Transverse colon (tissue), 4 donors: ENCODE data around the gene CASP10. TPM values are rescaled to one million over a fixed set of nuclear protein-coding genes. Genes with fewer than 3 reads are reported as not detected.

ENCODE experiments used
- DNase-seq: peaks from one replicate; pipeline ENCODE4 v3.0.0-alpha.2; 2019
- H3K27ac ChIP-seq, 4 donors: fragments of 200-600 bp; sonication (generic); 2 replicates each; pipeline ENCODE4 v1.5.1; 2016 to 2018; ENCODE audit warnings: inconsistent platforms in 4 of 4
- H3K27me3 ChIP-seq: fragments of 200-600 bp; sonication (generic); 2 replicates; pipeline ENCODE4 v1.5.1; 2017; ENCODE audit warnings: inconsistent platforms
- H3K36me3 ChIP-seq, 4 donors: fragments of 200-600 bp; sonication (generic); 2 replicates each; pipeline ENCODE4 v1.5.1; 2017 to 2019; ENCODE audit warnings: inconsistent platforms in 4 of 4
- H3K4me1 ChIP-seq, 4 donors: fragments of 200-600 bp; sonication (generic); 2 replicates each; pipeline ENCODE4 v1.5.1; 2017 to 2020; ENCODE audit warnings: inconsistent platforms in 4 of 4
- H3K4me3 ChIP-seq, 4 donors: fragments of 200-600 bp; sonication (generic); 1 replicate in 1 of 4; 2 replicates in 3 of 4; pipeline versions ENCODE4 v1.5.1 to v1.6.1; 2017 to 2019; ENCODE audit warnings: inconsistent platforms in 4 of 4
- H3K9me3 ChIP-seq, 2 donors: fragments of 200-600 bp; sonication (generic); 2 replicates each; pipeline ENCODE4 v1.5.1; 2017 to 2019; ENCODE audit warnings: inconsistent platforms in 2 of 2
- CTCF ChIP-seq, 5 experiments: fragments of 200-600 bp in 3 of 5; fragments of 450-650 bp in 2 of 5; sonication (generic) in 3 of 5; IDR thresholded peaks; 1 replicate in 2 of 5; 2 replicates in 3 of 5; pipeline ENCODE4 v1.5.1; 2016 to 2017; ENCODE audit warnings: antibody characterized with exemption in 5 of 5, inconsistent platforms in 3 of 5, mild to moderate bottlenecking in 2 of 5, moderate library complexity in 1 of 5
- EP300 ChIP-seq: sonication (generic); formaldehyde crosslinking; IDR thresholded peaks from one replicate; pipeline ENCODE4 v1.6.1; 2017; ENCODE audit warnings: antibody characterized with exemption, low read depth
- POLR2A ChIP-seq: fragments of 450-650 bp; IDR thresholded peaks from one replicate; pipeline ENCODE4 v1.6.1; 2016; ENCODE audit warnings: antibody characterized with exemption, mild to moderate bottlenecking, moderate library complexity
- POLR2AphosphoS5 ChIP-seq, 3 donors: sonication (generic); formaldehyde crosslinking; IDR thresholded peaks; one replicate each; pipeline ENCODE4 v1.6.1; 2016; ENCODE audit warnings: antibody characterized with exemption in 3 of 3
- WGBS, 2 donors: methylation state at CpG; one replicate each; pipeline ENCODE4 v1.1.5; 2018; ENCODE audit warnings: low coverage in 1 of 2; 5-methylcytosine and 5-hydroxymethylcytosine counted together
- in situ Hi-C, 4 donors: fragments of 200-750 bp; cut with MboI; loops; one replicate each; pipeline versions ENCODE4 v1.15.0 to v1.15.1; 2017; ENCODE audit warnings: low sequenced_read_pairs in 3 of 4, low pct_ligation_motif_present in 1 of 4, low pct_unique_long_range_greater_than_20kb in 1 of 4
- intact Hi-C: fragments of 100-400 bp; cut with DNase I; formaldehyde crosslinking; loops from one replicate; pipeline ENCODE4 v1.15.1; 2023; ENCODE audit warnings: low total_unique reads
- total RNA-seq, 4 donors: library from RNA; depleted of rRNA; stranded (reverse); fragments of >200 nt; gene quantifications; one replicate each; pipeline ENCODE4 v1.1.0, GENCODE V29; 2016

The CASP10 gene
- total RNA-seq, 4 donors from 2014 or later, result 4.8 to 68.4 (median 38.1) TPM

DNA sequence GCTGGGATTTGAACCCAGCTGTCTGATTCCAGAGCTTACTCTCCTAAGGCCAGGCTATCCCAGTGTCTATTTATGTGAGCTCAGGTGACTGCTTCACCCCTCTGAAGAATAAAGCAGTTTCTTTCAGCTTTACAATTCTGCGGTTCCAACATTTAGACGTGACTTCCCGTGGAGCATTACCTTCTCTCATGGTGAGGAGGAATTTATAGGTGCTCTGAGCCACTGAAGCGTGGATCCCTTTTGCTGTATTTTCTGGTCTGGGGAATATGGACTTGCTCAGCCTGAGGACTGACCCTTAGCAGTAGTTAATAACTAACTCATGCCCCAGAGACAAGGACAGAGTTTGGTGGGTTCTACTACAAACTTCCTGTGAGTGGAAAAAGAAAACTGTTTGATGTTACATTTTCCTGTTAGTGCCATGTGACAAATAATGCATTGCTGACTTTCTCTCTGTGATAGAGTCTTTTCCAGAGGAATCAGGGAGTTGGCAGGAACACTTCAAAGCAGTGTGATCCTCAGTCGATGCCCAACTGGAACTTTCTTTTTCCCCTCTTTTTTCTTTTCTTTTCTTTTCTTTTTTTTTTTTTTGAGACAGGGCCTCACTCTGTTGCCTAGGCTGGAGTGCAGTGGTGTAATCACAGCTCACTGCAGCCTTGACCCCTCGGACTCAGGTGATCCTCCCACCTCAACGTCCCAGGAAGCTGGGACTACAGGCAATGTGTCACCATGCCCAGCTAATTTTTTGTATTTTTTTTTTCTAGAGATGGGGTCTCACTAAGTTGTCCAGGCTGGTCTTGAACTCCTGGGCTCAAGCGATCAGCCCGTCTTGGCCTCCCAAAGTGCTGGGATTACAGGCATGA lies 21.9 kb downstream of the CASP10 start:
- in situ Hi-C loops, result no loop called here
- intact Hi-C loops, result no loop called here
- no peak overlapping the region for H3K4me3 ChIP-seq
- no peaks in the 10 kb centered on the region for H3K9me3 ChIP-seq
- H3K27me3 ChIP-seq, result no peaks in the 10 kb centered on the region
- WGBS, 2 donors, result 90% methylated on average over 9 of the region's 9 CpGs; no CpG with 5 or more reads in 1 of the 2 donors
- no peak for TF ChIP-seq CTCF (IDR thresholded peaks at IDR 0.05)
- TF ChIP-seq POLR2A, result no peak
- no peak for TF ChIP-seq EP300
- no peak for TF ChIP-seq POLR2AphosphoS5 (IDR thresholded peaks at IDR 0.05)
- H3K36me3 ChIP-seq, result peaks cover 0 to 18% (median 0%) of the 10 kb centered on the region in 4 donors
- peak overlapping the region in 2 of 4 donors; percentile 15 to 20 for H3K27ac ChIP-seq
- no peak for DNase-seq
- peaks cover 0 to 10% (median 7%) of the 10 kb centered on the region in 4 donors for H3K4me1 ChIP-seq

GRCh38 chr2:201205515-201205849 lies 22.5 kb downstream of the CASP10 start:
- H3K4me1 ChIP-seq, result peaks cover 0 to 10% (median 7%) of the 10 kb centered on the region in 4 donors
- TF ChIP-seq POLR2A, result no peak
- TF ChIP-seq CTCF (IDR thresholded peaks at IDR 0.05), result no peak
- TF ChIP-seq POLR2AphosphoS5 (IDR thresholded peaks at IDR 0.05), result no peak
- no peak for TF ChIP-seq EP300
- no peaks in the 10 kb centered on the region for H3K27me3 ChIP-seq
- intact Hi-C loops (no loop called here), in situ Hi-C loops (no loop called here)
- peaks cover 0 to 18% (median 0%) of the 10 kb centered on the region in 4 donors for H3K36me3 ChIP-seq
- H3K27ac ChIP-seq, result no peak overlapping the region
- no peaks in the 10 kb centered on the region for H3K9me3 ChIP-seq
- no peak overlapping the region for H3K4me3 ChIP-seq
- 93 to 100% methylated on average over 3 of the region's 3 CpGs for WGBS, 2 donors
- no peak for DNase-seq

DNA sequence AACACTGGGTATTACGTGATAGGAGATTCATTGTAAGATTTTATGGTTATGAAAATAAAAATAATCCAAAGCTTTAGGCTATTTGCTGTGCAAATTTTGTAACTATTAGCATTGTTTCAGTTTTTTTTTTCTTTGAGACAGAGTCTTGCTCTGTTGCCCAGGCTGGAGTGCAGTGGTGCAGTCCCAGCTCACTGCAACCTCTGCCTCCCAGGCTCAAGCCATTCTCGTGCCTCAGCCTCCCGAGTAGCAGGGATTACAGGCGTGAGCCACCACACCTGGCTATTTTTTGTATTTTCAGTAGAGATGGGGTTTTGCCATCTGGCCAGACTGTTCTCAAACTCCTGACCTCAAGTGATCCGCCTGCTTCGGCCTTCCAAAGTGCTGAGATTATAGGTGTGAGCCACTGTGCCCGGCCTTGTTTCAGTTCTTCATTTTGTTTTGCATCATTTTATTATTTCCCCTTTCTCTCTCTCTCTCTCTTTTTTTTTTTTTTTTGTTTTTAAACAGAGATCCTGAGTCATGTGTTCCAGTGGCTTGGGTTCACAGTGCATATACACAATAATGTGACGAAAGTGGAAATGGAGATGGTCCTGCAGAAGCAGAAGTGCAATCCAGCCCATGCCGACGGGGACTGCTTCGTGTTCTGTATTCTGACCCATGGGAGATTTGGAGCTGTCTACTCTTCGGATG lies 25.8 kb downstream of the CASP10 start:
- intact Hi-C loops (no loop called here), in situ Hi-C loops (no loop called here)
- Histone ChIP-seq H3K4me3 (no peak overlapping the region), H3K4me1 (peaks cover 0 to 9% (median 5%) of the 10 kb centered on the region in 4 donors), H3K36me3 (peaks cover 0 to 13% (median 0%) of the 10 kb centered on the region in 4 donors), H3K9me3 (no peaks in the 10 kb centered on the region), H3K27me3 (no peaks in the 10 kb centered on the region), H3K27ac (peak overlapping the region; percentile 7 to 68 (median 50))
- DNase-seq, result peak; percentile 52
- WGBS, 2 donors, result 78 to 100% methylated on average over 1 to 12 of the region's 12 CpGs
- TF ChIP-seq POLR2AphosphoS5 (IDR thresholded peaks at IDR 0.05) (no peak), EP300 (no peak), POLR2A (no peak), CTCF (IDR thresholded peaks at IDR 0.05) (no peak)

DNA sequence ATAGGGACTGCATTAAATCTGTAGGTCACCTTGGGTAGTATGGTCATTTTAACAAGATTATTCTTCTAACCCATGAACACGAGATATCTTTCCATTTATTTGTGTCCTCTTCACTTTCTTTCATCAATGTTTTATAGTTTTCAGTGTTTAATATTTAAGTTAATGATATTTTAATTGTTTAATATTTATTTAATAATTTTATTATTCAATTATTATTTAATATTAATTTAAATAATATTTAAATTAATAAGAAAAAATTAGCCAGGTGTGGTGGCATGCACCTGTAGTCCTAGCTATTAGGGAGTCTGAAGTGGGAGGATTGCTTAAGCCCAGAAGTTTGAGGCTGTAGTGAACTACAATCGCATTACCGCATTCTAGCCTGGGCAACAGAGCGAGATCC lies 33.0 kb downstream of the CASP10 start:
- no peak overlapping the region for H3K4me3 ChIP-seq
- DNase-seq, result no peak
- H3K4me1 ChIP-seq, result peaks cover 0 to 28% (median 20%) of the 10 kb centered on the region in 4 donors
- no peaks in the 10 kb centered on the region for H3K27me3 ChIP-seq
- intact Hi-C loops (no loop called here), in situ Hi-C loops (no loop called here)
- WGBS, 2 donors, result 99 to 100% methylated on average over 2 to 4 of the region's 4 CpGs
- TF ChIP-seq POLR2A, result no peak
- TF ChIP-seq POLR2AphosphoS5 (IDR thresholded peaks at IDR 0.05), result no peak
- TF ChIP-seq CTCF (IDR thresholded peaks at IDR 0.05), result no peak
- no peak for TF ChIP-seq EP300
- H3K27ac ChIP-seq, result no peak overlapping the region
- peaks cover 0 to 4% (median 0%) of the 10 kb centered on the region in 4 donors for H3K36me3 ChIP-seq
- no peaks in the 10 kb centered on the region for H3K9me3 ChIP-seq
